Kidney epithelial cell (primary cell): ENCODE measurements around the gene CDK19. TPM values are rescaled to one million over a fixed set of nuclear protein-coding genes. Genes with fewer than 3 reads are reported as not detected.

Source experiments
- DNase-seq: peaks from one replicate; pipeline ENCODE4 v3.0.0-alpha.2; 2010; ENCODE audit warnings: low read depth
- H3K27me3 ChIP-seq: 2 replicates; pipeline ENCODE4 v1.6.0; 2011; ENCODE audit warnings: low read length; ENCODE audit not compliant: control insufficient read depth, insufficient read depth
- H3K36me3 ChIP-seq: 2 replicates; pipeline ENCODE4 v1.5.1; 2011; ENCODE audit warnings: low read length; ENCODE audit not compliant: control insufficient read depth, insufficient read depth
- H3K4me3 ChIP-seq: 2 replicates; pipeline ENCODE4 v1.5.1; 2011; ENCODE audit warnings: low read depth, mild to moderate bottlenecking, control low read depth, low read length
- CTCF ChIP-seq: IDR thresholded peaks from 2 replicates; pipeline ENCODE4 v1.5.1; 2011; ENCODE audit warnings: mild to moderate bottlenecking, moderate library complexity, low read length, control low read depth, inconsistent platforms; ENCODE audit not compliant: insufficient read depth, poor library complexity, severe bottlenecking
- total RNA-seq: library from RNA; depleted of rRNA; stranded (reverse); fragments of >200 nt; gene quantifications from 2 replicates; pipeline ENCODE4 v1.2.3, GENCODE V29; 2015

CDK19 gene
- total RNA-seq, 1 donor from 2014 or later, result 17.6 TPM

DNA sequence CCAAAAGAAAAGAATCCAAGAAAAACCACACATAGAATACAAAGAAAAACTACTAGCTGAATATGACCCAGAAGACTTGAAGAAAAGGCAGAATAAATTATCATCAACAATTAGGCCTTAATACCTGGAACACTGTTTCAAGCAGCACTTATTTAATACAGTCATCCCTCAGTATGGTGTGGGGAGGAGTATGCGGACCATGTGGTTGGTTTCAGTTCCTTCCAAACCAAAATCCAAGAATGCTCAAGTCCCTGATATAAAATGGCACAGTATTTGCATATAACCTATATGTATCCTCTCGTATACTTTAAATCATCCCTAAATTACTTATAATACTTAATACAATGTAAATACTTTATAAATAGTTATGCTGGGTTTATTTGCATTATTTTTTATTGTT lies 16.1 kb downstream of the CDK19 start:
- DNase-seq, result no peak
- no peak overlapping the region for H3K4me3 ChIP-seq
- H3K36me3 ChIP-seq, result no peaks in the 10 kb centered on the region
- H3K27me3 ChIP-seq, result no peaks in the 10 kb centered on the region
- TF ChIP-seq CTCF, result no peak

DNA sequence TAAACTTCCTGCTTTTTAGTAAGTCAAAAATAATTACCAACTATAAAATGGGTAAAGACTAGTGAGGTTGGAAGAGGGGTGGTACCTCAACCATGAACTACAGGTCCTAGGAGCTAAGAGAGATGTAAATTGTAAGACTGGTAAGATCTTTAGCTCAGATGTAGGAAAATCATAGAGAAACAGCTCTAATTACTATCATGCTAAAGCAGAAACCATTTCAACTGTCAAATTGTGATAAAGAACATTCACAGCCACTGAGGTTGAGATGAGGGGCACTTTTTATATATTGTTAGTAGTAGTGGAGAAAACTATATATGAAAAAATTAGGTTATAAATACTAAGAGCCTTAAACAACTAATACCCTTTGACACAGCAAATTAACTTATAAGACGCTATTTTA lies 20.0 kb downstream of the CDK19 start:
- Histone ChIP-seq H3K4me3 (no peak overlapping the region), H3K36me3 (no peaks in the 10 kb centered on the region), H3K27me3 (no peaks in the 10 kb centered on the region)
- no peak for DNase-seq
- no peak for TF ChIP-seq CTCF

GRCh38 chr6:110786696-110787095 lies 28.6 kb downstream of the CDK19 start:
- H3K27me3 ChIP-seq, result no peaks in the 10 kb centered on the region
- H3K4me3 ChIP-seq, result no peak overlapping the region
- H3K36me3 ChIP-seq, result no peaks in the 10 kb centered on the region

DNA sequence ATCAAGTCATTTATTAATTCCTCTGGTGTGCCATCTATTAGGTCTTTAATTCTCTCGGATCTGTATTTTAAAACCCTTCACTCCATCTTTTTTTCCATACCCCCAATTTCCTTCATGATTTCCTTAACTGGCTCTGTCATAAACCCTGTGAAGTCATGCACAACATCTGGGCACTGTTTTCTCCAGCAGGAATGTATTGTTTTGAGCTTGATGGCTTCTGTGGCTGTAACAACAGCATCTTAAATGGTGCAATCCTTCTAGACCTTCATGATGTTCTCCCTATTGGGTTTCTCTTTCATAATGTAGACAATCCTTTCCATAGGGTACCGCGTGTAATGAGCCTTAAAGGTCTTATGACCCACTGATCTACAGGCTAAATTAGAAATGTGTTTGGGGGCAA lies 29.0 kb downstream of the CDK19 start:
- Histone ChIP-seq H3K36me3 (no peaks in the 10 kb centered on the region), H3K4me3 (no peak overlapping the region), H3K27me3 (no peaks in the 10 kb centered on the region)
- no peak for TF ChIP-seq CTCF
- DNase-seq, result no peak

More at GRCh38 chr6:110786696-110787095, 28.6 kb downstream of the CDK19 start:
- DNase-seq, result no peak
- no peak for TF ChIP-seq CTCF

DNA sequence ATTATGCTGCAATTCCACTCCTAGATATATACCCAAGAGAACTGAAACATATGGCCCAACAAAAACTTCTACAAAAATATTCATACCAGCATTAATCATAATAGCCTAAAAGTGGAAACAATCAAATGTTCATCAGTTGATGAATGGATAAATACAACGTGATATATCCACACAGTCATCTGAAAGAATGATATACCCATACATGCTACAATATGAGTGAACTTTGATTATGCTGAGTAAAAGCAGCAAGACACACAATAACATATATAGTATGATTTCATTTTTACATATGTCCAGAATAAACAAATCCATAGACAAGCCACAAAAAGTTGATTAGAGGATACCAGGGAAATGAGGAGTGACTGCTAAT lies 30.7 kb downstream of the CDK19 start:
- Histone ChIP-seq H3K27me3 (no peaks in the 10 kb centered on the region), H3K36me3 (no peaks in the 10 kb centered on the region), H3K4me3 (no peak overlapping the region)
- TF ChIP-seq CTCF, result no peak
- no peak for DNase-seq

DNA sequence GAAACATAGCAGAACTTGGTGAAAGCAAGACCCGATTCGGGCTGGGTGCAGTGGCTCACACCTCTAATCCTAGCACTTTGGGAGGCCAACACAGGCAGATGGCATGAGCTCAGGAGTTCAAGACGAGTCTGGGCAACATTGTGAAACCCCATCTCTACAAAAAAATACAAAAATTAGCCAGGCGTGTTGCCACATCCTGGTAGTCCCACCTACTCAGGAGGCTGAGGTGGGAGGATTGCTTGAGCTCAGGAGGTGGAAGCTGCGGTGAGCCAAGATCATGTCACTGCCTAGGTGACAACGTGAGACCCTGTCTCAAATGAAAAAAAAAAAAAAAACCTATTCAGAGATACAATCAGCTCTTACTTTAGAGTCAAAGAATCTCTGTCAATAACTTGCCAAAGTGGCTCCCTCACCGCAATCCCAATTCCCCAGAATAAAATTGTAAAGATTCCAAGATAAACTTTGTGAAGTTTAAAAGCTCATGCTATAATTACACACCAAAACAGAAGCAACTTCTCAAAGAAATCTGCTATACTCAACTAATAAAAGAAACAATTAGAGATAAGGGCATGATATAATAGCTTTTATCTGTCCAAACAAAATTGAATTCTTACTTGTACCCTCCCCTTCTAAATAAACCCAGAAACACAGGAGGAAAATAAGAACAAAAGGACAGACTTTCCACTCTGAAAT lies 33.6 kb downstream of the CDK19 start:
- Histone ChIP-seq H3K4me3 (no peak overlapping the region), H3K27me3 (no peaks in the 10 kb centered on the region), H3K36me3 (no peaks in the 10 kb centered on the region)
- TF ChIP-seq CTCF, result no peak
- no peak for DNase-seq
